ENCODE data around the gene COPG2.
"Not testable (repeated sequence)": the region's sequence is repeated elsewhere in the genome, so short reads cannot be mapped to it uniquely, and the experiment has no call there.

GRCh38 chr7:130591464-130591863 is 77.1 kb downstream of the COPG2 start:
- TF ChIP-seq EZH2 (IDR thresholded peaks at IDR 0.05; ENCODE audit: insufficient read depth, low read length); CTCF (IDR thresholded peaks at IDR 0.05; ENCODE audit: insufficient read depth, low read depth, low read length): not testable (repeated sequence)
